ENCODE measurements around the gene NOS1AP. TPM values are rescaled to one million over a fixed set of nuclear protein-coding genes. Genes with fewer than 3 reads are reported as not detected.
A peak's percentile ranks its signal among the peaks of the same experiment; 100 is the strongest.

Gene NOS1AP
- total and polyA plus RNA-seq, 2 donors from 2014 or later = 0.47 to 10.7 TPM

GRCh38 chr1:162147760-162148159 lies 78.3 kb downstream of the NOS1AP start:
- no peak overlapping the region for H3K9ac ChIP-seq (ENCODE audit: low read length in 3 of 3)
- H3K27me3 ChIP-seq (ENCODE audit: control insufficient read depth, insufficient read depth, low read length) = no peaks in the 10 kb centered on the region
- no peaks in the 10 kb centered on the region for H3K9me3 ChIP-seq (ENCODE audit: control insufficient read depth in 2 of 3, insufficient read depth in 1 of 3, low read length in 3 of 3)
- FAIRE-seq (no peak), DNase-seq (peak in 3 of 5 donors; percentile 23 to 60 (median 49))
- H3K27ac ChIP-seq (ENCODE audit: low read depth in 2 of 2, low read length in 2 of 2) = no peak overlapping the region
- no peaks in the 10 kb centered on the region for H3K36me3 ChIP-seq (ENCODE audit: control insufficient read depth in 2 of 3, insufficient read depth in 3 of 3, low read length in 3 of 3)
- peaks cover 3 to 8% (median 4%) of the 10 kb centered on the region in 3 donors for H3K4me1 ChIP-seq (ENCODE audit: control insufficient read depth in 2 of 3, insufficient read depth in 2 of 3, low read depth in 1 of 3, low read length in 3 of 3)
- intact Hi-C loops (cut with DNase I) = no loop called here
- TF ChIP-seq CTCF (IDR thresholded peaks at IDR 0.05; ENCODE audit: borderline replicate concordance, extremely low read depth, insufficient read depth) = no peak
- H3K4me3 ChIP-seq (ENCODE audit: low read length in 3 of 3) = no peak overlapping the region

GRCh38 chr1:162150112-162150511 lies 80.6 kb downstream of the NOS1AP start:
- DNase-seq (no peak), FAIRE-seq (no peak)
- Histone ChIP-seq H3K4me3 (ENCODE audit: low read length in 3 of 3) (no peak overlapping the region), H3K27me3 (ENCODE audit: control insufficient read depth, insufficient read depth, low read length) (no peaks in the 10 kb centered on the region), H3K9ac (ENCODE audit: low read length in 3 of 3) (no peak overlapping the region), H3K27ac (ENCODE audit: low read depth in 2 of 2, low read length in 2 of 2) (no peak overlapping the region), H3K4me1 (ENCODE audit: control insufficient read depth in 2 of 3, insufficient read depth in 2 of 3, low read depth in 1 of 3, low read length in 3 of 3) (peaks cover 3 to 8% (median 4%) of the 10 kb centered on the region in 3 donors), H3K36me3 (ENCODE audit: control insufficient read depth in 2 of 3, insufficient read depth in 3 of 3, low read length in 3 of 3) (no peaks in the 10 kb centered on the region), H3K9me3 (ENCODE audit: control insufficient read depth in 2 of 3, insufficient read depth in 1 of 3, low read length in 3 of 3) (no peaks in the 10 kb centered on the region)
- no peak for TF ChIP-seq CTCF (IDR thresholded peaks at IDR 0.05; ENCODE audit: borderline replicate concordance, extremely low read depth, insufficient read depth)
- intact Hi-C loops (cut with DNase I) = no loop called here

DNA sequence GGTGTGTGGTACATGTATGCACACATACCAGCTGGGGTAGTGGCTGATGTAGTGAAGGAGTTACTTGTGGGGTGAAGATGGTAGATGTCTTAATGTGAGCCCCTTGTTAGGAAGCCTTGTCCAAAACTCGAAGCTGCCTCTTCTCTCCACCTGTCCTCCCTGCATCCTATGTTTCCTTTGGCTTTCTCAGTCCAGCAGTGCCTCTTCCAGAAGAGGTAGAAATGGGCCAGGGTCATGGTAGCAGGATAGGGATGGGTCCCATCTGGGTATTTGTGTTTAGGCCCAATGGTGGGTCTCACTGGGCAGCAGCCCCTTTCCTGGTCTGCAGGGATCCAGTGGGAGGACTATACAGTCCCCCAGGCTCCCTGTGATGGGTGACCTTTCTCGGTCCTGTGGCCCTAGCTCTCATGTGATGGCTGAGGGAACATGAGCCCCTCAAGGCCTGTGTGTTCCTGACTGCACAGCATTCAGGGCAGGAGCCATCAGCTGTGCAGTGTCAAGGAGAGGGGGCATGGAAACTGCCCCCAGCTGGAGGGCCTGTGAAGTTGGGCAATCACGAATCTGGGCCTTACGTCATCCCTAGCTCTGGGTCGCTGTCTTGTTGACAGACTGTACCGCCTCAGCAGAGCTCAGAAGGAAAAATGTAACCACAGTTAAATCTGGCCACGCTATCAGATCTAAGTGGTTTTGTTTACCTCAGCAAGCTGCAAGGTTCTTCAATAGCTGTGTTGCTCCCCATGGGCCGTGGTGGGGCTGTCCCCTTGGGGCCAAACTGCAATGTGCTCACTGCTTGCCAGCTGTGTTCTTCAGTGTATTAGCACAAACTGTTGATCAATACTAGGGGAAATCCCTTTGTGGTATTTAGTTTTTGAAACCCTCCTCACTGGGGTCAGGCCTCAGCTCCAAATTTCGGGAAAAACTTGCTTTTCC lies 82.7 kb downstream of the NOS1AP start:
- no peak for FAIRE-seq
- Histone ChIP-seq H3K27ac (ENCODE audit: low read depth in 2 of 2, low read length in 2 of 2) (peak overlapping the region in 1 of 2 donors; percentile 56), H3K9me3 (ENCODE audit: control insufficient read depth in 2 of 3, insufficient read depth in 1 of 3, low read length in 3 of 3) (no peaks in the 10 kb centered on the region), H3K36me3 (ENCODE audit: control insufficient read depth in 2 of 3, insufficient read depth in 3 of 3, low read length in 3 of 3) (no peaks in the 10 kb centered on the region), H3K9ac (ENCODE audit: low read length in 3 of 3) (no peak overlapping the region), H3K4me1 (ENCODE audit: control insufficient read depth in 2 of 3, insufficient read depth in 2 of 3, low read depth in 1 of 3, low read length in 3 of 3) (peaks cover 0 to 9% (median 0%) of the 10 kb centered on the region in 3 donors), H3K27me3 (ENCODE audit: control insufficient read depth, insufficient read depth, low read length) (no peaks in the 10 kb centered on the region), H3K4me3 (ENCODE audit: low read length in 3 of 3) (no peak overlapping the region)
- intact Hi-C loops (cut with DNase I) = no loop called here
- no peak for DNase-seq
- TF ChIP-seq CTCF (IDR thresholded peaks at IDR 0.05; ENCODE audit: borderline replicate concordance, extremely low read depth, insufficient read depth) = no peak
